Kidney (tissue), 14 donors: Measurements from ENCODE around the gene COL6A1. TPM values are rescaled to one million over a fixed set of nuclear protein-coding genes. Genes with fewer than 3 reads are reported as not detected.

Experiments
- DNase-seq, 5 donors: peaks; one replicate each; pipeline ENCODE4 v3.0.0-alpha.2; 2013 to 2020
- FAIRE-seq: peaks from 2 replicates; lab custom pipeline; 2012; peaks lifted over from hg19 to GRCh38; lab: Jason Lieb, UNC
- H3K27ac ChIP-seq, 2 donors: one replicate each; pipeline ENCODE4 v1.7.0; 2013; ENCODE audit warnings: low read depth in 2 of 2, low read length in 2 of 2, inconsistent platforms in 1 of 2
- H3K27me3 ChIP-seq: one replicate; pipeline ENCODE4 v1.7.1; 2013; ENCODE audit warnings: low read length, inconsistent platforms; ENCODE audit not compliant: control insufficient read depth, insufficient read depth
- H3K36me3 ChIP-seq, 3 donors: one replicate each; pipeline versions ENCODE4 v1.7.0 to v1.7.1; 2013; ENCODE audit warnings: low read length in 3 of 3, control low read depth in 1 of 3, inconsistent platforms in 1 of 3; ENCODE audit not compliant: insufficient read depth in 3 of 3, control insufficient read depth in 2 of 3
- H3K4me1 ChIP-seq, 3 donors: one replicate each; pipeline versions ENCODE4 v1.7.0 to v1.7.1; 2013; ENCODE audit warnings: low read length in 3 of 3, inconsistent platforms in 1 of 3, low read depth in 1 of 3; ENCODE audit not compliant: control insufficient read depth in 2 of 3, insufficient read depth in 2 of 3
- H3K4me3 ChIP-seq, 3 donors: one replicate each; pipeline versions ENCODE4 v1.7.0 to v1.8.1; 2013; ENCODE audit warnings: low read length in 3 of 3, control low read depth in 1 of 3, inconsistent platforms in 1 of 3
- H3K9ac ChIP-seq, 3 donors: one replicate each; pipeline versions ENCODE4 v1.7.0 to v1.7.1; 2013; ENCODE audit warnings: low read length in 3 of 3, control low read depth in 1 of 3, inconsistent platforms in 1 of 3
- H3K9me3 ChIP-seq, 3 donors: one replicate each; pipeline versions ENCODE4 v1.7.0 to v1.7.1; 2013; ENCODE audit warnings: low read length in 3 of 3, control low read depth in 1 of 3, inconsistent platforms in 1 of 3; ENCODE audit not compliant: control insufficient read depth in 2 of 3, insufficient read depth in 1 of 3
- intact Hi-C: fragments of 100-400 bp; cut with DNase I; formaldehyde crosslinking; loops from one replicate; pipeline ENCODE4 v1.11.1; 2022
- polyA plus RNA-seq: library from polyadenylated mRNA; stranded (reverse); fragments of 350-450 nt; fragmentation: Illumina TruSeq; extraction: RNeasy Lipid Tissue Mini Kit (QIAGEN cat#74804); gene quantifications from one replicate; pipeline ENCODE4 v1.2.3, GENCODE V29; 2014; ENCODE audit warnings: low read depth, low replicate concordance; ENCODE audit not compliant: insufficient read depth
- total RNA-seq: library from RNA; stranded (reverse); fragmentation: NEBNext Ultra II Directional; extraction: Animal tissue kit (Norgen Biotek cat#: 25700); gene quantifications from one replicate; pipeline ENCODE4 v1.2.1, GENCODE V29; 2021
- TF ChIP-seq, protein P1 (sequence below): IDR thresholded peaks from 3 replicates; pipeline ENCODE4 v1.5.1; 2012; ENCODE audit warnings: mild to moderate bottlenecking, moderate library complexity, borderline replicate concordance; ENCODE audit not compliant: insufficient read depth; ENCODE audit errors: extremely low read depth
- donor health status: control.
- donor health status: control.
- donor health status: control.
- donor health status: control.
- donor health status: control.
- donor health status: DM: yes; HTN: yes; CAD: no.
- donor health status: Normal renal cell carcinoma (clear cell type).

The COL6A1 gene
- total and polyA plus RNA-seq, 2 donors from 2014 or later = 112 to 127 TPM

DNA sequence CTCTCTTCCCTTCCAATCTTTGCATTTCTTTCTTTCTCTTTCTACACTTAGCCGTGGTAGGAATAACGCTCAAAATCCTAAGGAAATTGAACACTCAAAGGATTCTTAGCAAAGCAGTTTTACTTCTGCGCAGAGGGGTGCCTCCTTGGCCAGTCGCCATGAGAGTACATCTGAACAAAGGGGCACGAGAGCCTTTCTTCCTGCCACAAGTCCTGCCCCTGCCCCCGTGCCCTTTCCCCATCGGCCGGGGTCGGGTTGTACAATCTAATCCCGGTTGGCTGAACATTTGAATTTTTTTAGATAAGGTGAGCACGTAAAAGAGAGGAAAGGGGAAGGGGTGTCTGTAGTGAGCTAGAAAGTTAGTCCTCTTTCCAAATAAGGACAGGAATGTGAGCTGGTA, 28.6 kb upstream of the COL6A1 start:
- TF ChIP-seq, protein P1, sequence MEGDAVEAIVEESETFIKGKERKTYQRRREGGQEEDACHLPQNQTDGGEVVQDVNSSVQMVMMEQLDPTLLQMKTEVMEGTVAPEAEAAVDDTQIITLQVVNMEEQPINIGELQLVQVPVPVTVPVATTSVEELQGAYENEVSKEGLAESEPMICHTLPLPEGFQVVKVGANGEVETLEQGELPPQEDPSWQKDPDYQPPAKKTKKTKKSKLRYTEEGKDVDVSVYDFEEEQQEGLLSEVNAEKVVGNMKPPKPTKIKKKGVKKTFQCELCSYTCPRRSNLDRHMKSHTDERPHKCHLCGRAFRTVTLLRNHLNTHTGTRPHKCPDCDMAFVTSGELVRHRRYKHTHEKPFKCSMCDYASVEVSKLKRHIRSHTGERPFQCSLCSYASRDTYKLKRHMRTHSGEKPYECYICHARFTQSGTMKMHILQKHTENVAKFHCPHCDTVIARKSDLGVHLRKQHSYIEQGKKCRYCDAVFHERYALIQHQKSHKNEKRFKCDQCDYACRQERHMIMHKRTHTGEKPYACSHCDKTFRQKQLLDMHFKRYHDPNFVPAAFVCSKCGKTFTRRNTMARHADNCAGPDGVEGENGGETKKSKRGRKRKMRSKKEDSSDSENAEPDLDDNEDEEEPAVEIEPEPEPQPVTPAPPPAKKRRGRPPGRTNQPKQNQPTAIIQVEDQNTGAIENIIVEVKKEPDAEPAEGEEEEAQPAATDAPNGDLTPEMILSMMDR = no peak
- DNase-seq (no peak), FAIRE-seq (no peak)
- Histone ChIP-seq H3K4me1 (peaks cover 0 to 7% (median 0%) of the 10 kb centered on the region in 3 donors), H3K27ac (no peak overlapping the region), H3K36me3 (no peaks in the 10 kb centered on the region), H3K9ac (no peak overlapping the region), H3K27me3 (no peaks in the 10 kb centered on the region), H3K9me3 (no peaks in the 10 kb centered on the region), H3K4me3 (no peak overlapping the region)
- intact Hi-C loops = no loop called here

- H3K27ac ChIP-seq = no peak overlapping the region
- no peak for FAIRE-seq
- H3K9ac ChIP-seq = no peak overlapping the region
Observed at GRCh38 chr21:45954261-45954660, 27.3 kb upstream of the COL6A1 start.

DNA sequence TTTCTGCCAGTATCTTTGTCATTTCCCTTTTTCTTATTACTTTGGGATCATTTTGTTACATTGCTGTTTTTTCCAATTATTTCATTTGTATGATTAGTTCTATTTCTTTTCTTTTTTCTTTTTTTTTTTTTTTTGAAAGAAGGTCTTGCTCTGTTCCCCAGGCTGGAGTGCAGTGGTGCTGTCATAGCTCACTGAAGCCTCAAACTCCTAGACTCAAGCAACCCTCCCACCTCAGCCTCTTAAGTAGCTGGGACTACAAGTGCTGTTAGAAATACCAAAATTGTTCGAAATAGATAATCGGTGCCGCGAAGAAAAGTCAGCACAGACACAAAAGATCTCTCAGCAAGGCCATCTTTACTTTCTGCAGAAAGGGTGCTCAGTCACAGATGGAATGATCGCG, 26.6 kb upstream of the COL6A1 start:
- no peak for DNase-seq
- Histone ChIP-seq H3K9me3 (no peaks in the 10 kb centered on the region), H3K4me1 (peaks cover 0 to 10% (median 0%) of the 10 kb centered on the region in 3 donors), H3K4me3 (no peak overlapping the region), H3K27me3 (no peaks in the 10 kb centered on the region), H3K36me3 (no peaks in the 10 kb centered on the region), H3K9ac (no peak overlapping the region), H3K27ac (no peak overlapping the region)
- FAIRE-seq = no peak
- TF ChIP-seq, protein P1 = no peak
- intact Hi-C loops = no loop called here

More at GRCh38 chr21:45954261-45954660, 27.3 kb upstream of the COL6A1 start:
- no peaks in the 10 kb centered on the region for H3K27me3 ChIP-seq
- H3K4me3 ChIP-seq = no peak overlapping the region
- no peaks in the 10 kb centered on the region for H3K9me3 ChIP-seq
- peak in 1 of 5 donors; percentile 49 for DNase-seq
- no peaks in the 10 kb centered on the region for H3K36me3 ChIP-seq
- peaks cover 0 to 8% (median 0%) of the 10 kb centered on the region in 3 donors for H3K4me1 ChIP-seq
- TF ChIP-seq, protein P1 = no peak
- intact Hi-C loops = no loop called here

DNA sequence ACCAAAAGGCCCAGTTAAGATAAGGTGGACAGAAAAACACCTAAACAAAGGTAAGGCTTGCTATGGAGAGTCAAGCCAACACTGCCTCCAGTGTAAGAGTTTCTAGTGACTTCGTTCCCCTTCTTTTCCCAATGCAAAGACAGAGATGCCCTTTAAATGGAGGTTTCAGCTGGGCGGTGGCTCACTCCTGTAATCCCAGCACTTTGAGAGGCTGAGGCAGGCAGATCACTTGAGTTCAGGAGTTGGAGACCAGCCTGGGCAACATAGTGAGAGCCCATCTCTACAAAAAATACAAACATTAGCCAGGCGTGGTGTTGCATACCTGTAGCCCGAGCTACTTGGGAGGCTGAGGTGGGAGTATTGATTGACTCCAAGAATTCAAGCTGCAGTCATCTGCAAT, 24.0 kb upstream of the COL6A1 start:
- no peaks in the 10 kb centered on the region for H3K27me3 ChIP-seq
- H3K9ac ChIP-seq = no peak overlapping the region
- H3K36me3 ChIP-seq = no peaks in the 10 kb centered on the region
- intact Hi-C loops = no loop called here
- TF ChIP-seq, protein P1 = no peak
- H3K4me3 ChIP-seq = no peak overlapping the region
- no peak for DNase-seq
- no peak for FAIRE-seq
- H3K27ac ChIP-seq = no peak overlapping the region
- H3K9me3 ChIP-seq = no peaks in the 10 kb centered on the region
- peaks cover 0 to 5% (median 0%) of the 10 kb centered on the region in 3 donors for H3K4me1 ChIP-seq
